HepG2 (cell line): Measurements from ENCODE around the gene METTL1. TPM values are rescaled to one million over a fixed set of nuclear protein-coding genes. Genes with fewer than 3 reads are reported as not detected.

Experiments
- BCL6 ChIP-seq: IDR thresholded peaks from 2 replicates; pipeline ENCODE4 v1.6.1; 2016; ENCODE audit warnings: missing genetic modification reagents, missing compliant biosample characterization
- CBX1 ChIP-seq: IDR thresholded peaks from one replicate; pipeline ENCODE4 v1.6.1; 2016; ENCODE audit warnings: antibody characterized with exemption, low read depth
- CHCHD3 ChIP-seq: sonication (generic); formaldehyde crosslinking; IDR thresholded peaks from 2 replicates; pipeline ENCODE4 v1.8.0; 2022; ENCODE audit warnings: mild to moderate bottlenecking, missing genetic modification reagents, moderate library complexity
- FOXA3 ChIP-seq: IDR thresholded peaks from 2 replicates; pipeline ENCODE4 v1.6.1; 2016; ENCODE audit warnings: missing genetic modification reagents, missing compliant biosample characterization
- NFYB ChIP-seq: sonication (generic); formaldehyde crosslinking; IDR thresholded peaks from 2 replicates; pipeline ENCODE4 v1.4.0; 2020; ENCODE audit warnings: missing genetic modification reagents
- NFYC ChIP-seq: IDR thresholded peaks from 2 replicates; pipeline ENCODE4 v1.6.1; 2016; ENCODE audit warnings: missing genetic modification reagents, missing compliant biosample characterization
- PATZ1 ChIP-seq: sonication (generic); formaldehyde crosslinking; IDR thresholded peaks from 2 replicates; pipeline ENCODE4 v1.4.0; 2020; ENCODE audit warnings: missing genetic modification reagents
- PLSCR1 ChIP-seq: sonication (generic); formaldehyde crosslinking; IDR thresholded peaks from 2 replicates; pipeline ENCODE4 v1.5.0; 2020; ENCODE audit warnings: missing genetic modification reagents, mild to moderate bottlenecking, borderline replicate concordance
- ZBTB20 ChIP-seq: sonication (generic); formaldehyde crosslinking; IDR thresholded peaks from 2 replicates; pipeline ENCODE4 v1.8.1; 2023; ENCODE audit warnings: missing genetic modification reagents, low read depth, mild to moderate bottlenecking, borderline replicate concordance
- ZBTB8A ChIP-seq: sonication (generic); formaldehyde crosslinking; IDR thresholded peaks from 2 replicates; pipeline ENCODE4 v1.4.0; 2020; ENCODE audit warnings: mild to moderate bottlenecking, low read depth, missing genetic modification reagents, borderline replicate concordance
- ZNF18 ChIP-seq: sonication (generic); formaldehyde crosslinking; IDR thresholded peaks from 2 replicates; pipeline ENCODE4 v1.8.0; 2022; ENCODE audit warnings: mild to moderate bottlenecking, missing genetic modification reagents; ENCODE audit not compliant: insufficient replicate concordance
- ZNF44 ChIP-seq: sonication (generic); formaldehyde crosslinking; IDR thresholded peaks from 2 replicates; pipeline ENCODE4 v1.5.1; 2020; ENCODE audit warnings: mild to moderate bottlenecking, missing genetic modification reagents
- ZNF678 ChIP-seq: sonication (generic); formaldehyde crosslinking; IDR thresholded peaks from 2 replicates; pipeline ENCODE4 v1.4.0; 2020; ENCODE audit warnings: mild to moderate bottlenecking, missing genetic modification reagents
- ZNF749 ChIP-seq: sonication (generic); formaldehyde crosslinking; IDR thresholded peaks from 2 replicates; pipeline ENCODE4 v1.8.0; 2022; ENCODE audit warnings: mild to moderate bottlenecking, missing genetic modification reagents, moderate library complexity, borderline replicate concordance
- ZNF883 ChIP-seq: sonication (generic); formaldehyde crosslinking; IDR thresholded peaks from 2 replicates; pipeline ENCODE4 v1.5.1; 2020; ENCODE audit warnings: mild to moderate bottlenecking, missing genetic modification reagents; ENCODE audit errors: not compliant biosample characterization
- polyA plus RNA-seq, 8 experiments: library from polyadenylated mRNA; depleted of rRNA in 3 of 8; stranded (reverse) in 7 of 8; unstranded in 1 of 8; fragments of >200 nt; fragmentation: Illumina TruSeq in 4 of 8; extraction: Trizol in 4 of 8; gene quantifications; 2 replicates each; pipeline versions ENCODE4 v1.2.1 to v1.2.3, GENCODE V29; 2011 to 2016; ENCODE audit warnings: low read depth in 4 of 8, missing spikeins in 1 of 8, mixed read lengths in 1 of 8; ENCODE audit not compliant: insufficient read depth in 1 of 8
- total RNA-seq, 5 experiments: library from RNA; depleted of rRNA; stranded (reverse); fragments of >200 nt; fragmentation: Illumina TruSeq; extraction: Trizol; gene quantifications; 2 replicates each; pipeline ENCODE4 v1.2.3, GENCODE V29; 2016; ENCODE audit warnings: low read depth in 1 of 5
- TF ChIP-seq, protein P1 (sequence below): sonication (generic); formaldehyde crosslinking; IDR thresholded peaks from 2 replicates; pipeline ENCODE4 v1.5.1; 2020; ENCODE audit warnings: missing genetic modification reagents, mild to moderate bottlenecking, borderline replicate concordance
- TF ChIP-seq, protein P2 (sequence below): sonication (generic); formaldehyde crosslinking; IDR thresholded peaks from 2 replicates; pipeline ENCODE4 v1.5.1; 2020; ENCODE audit warnings: mild to moderate bottlenecking, missing genetic modification reagents, moderate library complexity
- TF ChIP-seq, protein P3 (sequence below): sonication (generic); formaldehyde crosslinking; IDR thresholded peaks from 2 replicates; pipeline ENCODE4 v1.9.0; 2021; ENCODE audit warnings: missing genetic modification reagents, mild to moderate bottlenecking, borderline replicate concordance

METTL1 gene
- total and polyA plus RNA-seq, 2 of the 13 experiments (the other 11 are each of a cell fraction or from before 2014, with no cell fraction given), result 34.7 to 36.9 TPM

GRCh38 chr12:57771873-57772428 lies at the start of gene METTL1 (continued):
- no peak; the same call in 1 of the 2 replicates for TF ChIP-seq PATZ1 (CRISPR knock-in tag)
- TF ChIP-seq NFYC (CRISPR knock-in tag), result peak; percentile 15; the same call in 1 of the 2 replicates
- no peak for TF ChIP-seq ZBTB20 (CRISPR knock-in tag)
- peak; percentile 63 for TF ChIP-seq ZNF883 (CRISPR knock-in tag)
- TF ChIP-seq ZBTB8A (CRISPR knock-in tag), result peak; percentile 81; the same call in 1 of the 2 replicates
- TF ChIP-seq ZNF678, result peak; percentile 88
- TF ChIP-seq, protein P1, sequence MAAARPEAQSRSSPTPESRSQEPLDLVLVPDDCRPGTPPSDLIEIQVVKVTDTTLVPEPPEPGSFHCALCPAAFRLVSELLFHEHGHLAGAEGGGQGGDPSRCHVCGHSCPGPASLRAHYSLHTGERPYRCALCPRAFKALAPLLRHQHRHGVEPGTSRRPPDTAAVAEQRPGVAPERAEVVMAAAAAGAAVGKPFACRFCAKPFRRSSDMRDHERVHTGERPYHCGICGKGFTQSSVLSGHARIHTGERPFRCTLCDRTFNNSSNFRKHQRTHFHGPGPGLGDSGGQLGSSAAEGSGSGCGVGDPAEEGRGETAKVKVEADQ (CRISPR knock-in tag), result peak; percentile 85; the same call in 1 of the 2 replicates
- TF ChIP-seq PLSCR1 (CRISPR knock-in tag), result no peak; the same call in 1 of the 2 replicates
- peak; percentile 16 for TF ChIP-seq CBX1
- TF ChIP-seq, protein P2, sequence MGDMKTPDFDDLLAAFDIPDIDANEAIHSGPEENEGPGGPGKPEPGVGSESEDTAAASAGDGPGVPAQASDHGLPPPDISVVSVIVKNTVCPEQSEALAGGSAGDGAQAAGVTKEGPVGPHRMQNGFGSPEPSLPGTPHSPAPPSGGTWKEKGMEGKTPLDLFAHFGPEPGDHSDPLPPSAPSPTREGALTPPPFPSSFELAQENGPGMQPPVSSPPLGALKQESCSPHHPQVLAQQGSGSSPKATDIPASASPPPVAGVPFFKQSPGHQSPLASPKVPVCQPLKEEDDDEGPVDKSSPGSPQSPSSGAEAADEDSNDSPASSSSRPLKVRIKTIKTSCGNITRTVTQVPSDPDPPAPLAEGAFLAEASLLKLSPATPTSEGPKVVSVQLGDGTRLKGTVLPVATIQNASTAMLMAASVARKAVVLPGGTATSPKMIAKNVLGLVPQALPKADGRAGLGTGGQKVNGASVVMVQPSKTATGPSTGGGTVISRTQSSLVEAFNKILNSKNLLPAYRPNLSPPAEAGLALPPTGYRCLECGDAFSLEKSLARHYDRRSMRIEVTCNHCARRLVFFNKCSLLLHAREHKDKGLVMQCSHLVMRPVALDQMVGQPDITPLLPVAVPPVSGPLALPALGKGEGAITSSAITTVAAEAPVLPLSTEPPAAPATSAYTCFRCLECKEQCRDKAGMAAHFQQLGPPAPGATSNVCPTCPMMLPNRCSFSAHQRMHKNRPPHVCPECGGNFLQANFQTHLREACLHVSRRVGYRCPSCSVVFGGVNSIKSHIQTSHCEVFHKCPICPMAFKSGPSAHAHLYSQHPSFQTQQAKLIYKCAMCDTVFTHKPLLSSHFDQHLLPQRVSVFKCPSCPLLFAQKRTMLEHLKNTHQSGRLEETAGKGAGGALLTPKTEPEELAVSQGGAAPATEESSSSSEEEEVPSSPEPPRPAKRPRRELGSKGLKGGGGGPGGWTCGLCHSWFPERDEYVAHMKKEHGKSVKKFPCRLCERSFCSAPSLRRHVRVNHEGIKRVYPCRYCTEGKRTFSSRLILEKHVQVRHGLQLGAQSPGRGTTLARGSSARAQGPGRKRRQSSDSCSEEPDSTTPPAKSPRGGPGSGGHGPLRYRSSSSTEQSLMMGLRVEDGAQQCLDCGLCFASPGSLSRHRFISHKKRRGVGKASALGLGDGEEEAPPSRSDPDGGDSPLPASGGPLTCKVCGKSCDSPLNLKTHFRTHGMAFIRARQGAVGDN (CRISPR knock-in tag), result peak; percentile 91; the same call in 1 of the 2 replicates
- peak; percentile 74; the same call in 1 of the 2 replicates for TF ChIP-seq CHCHD3 (CRISPR knock-in tag)
- peak; percentile 8; the same call in 1 of the 2 replicates for TF ChIP-seq BCL6 (CRISPR knock-in tag)
- TF ChIP-seq FOXA3, result peak; percentile 56; the same call in 1 of the 2 replicates
- TF ChIP-seq NFYB (CRISPR knock-in tag), result peak; percentile 47
- 0 out of 2 replicates have a peak, but pooled peaks have one; percentile 5 for TF ChIP-seq ZNF749 (CRISPR knock-in tag)
- TF ChIP-seq ZNF44 (CRISPR knock-in tag), result 0 out of 2 replicates have a peak, but pooled peaks have one; percentile 62
- TF ChIP-seq, protein P3, sequence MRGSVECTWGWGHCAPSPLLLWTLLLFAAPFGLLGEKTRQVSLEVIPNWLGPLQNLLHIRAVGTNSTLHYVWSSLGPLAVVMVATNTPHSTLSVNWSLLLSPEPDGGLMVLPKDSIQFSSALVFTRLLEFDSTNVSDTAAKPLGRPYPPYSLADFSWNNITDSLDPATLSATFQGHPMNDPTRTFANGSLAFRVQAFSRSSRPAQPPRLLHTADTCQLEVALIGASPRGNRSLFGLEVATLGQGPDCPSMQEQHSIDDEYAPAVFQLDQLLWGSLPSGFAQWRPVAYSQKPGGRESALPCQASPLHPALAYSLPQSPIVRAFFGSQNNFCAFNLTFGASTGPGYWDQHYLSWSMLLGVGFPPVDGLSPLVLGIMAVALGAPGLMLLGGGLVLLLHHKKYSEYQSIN (CRISPR knock-in tag), result no peak
- TF ChIP-seq ZNF18 (CRISPR knock-in tag), result peak; percentile 88
